AG10803 (cell line): ENCODE data around the gene GABPB2.

Experiments
- DNase-seq: peaks from one replicate; pipeline ENCODE4 v3.0.0; 2010; ENCODE audit warnings: low read depth
- H3K4me3 ChIP-seq: 2 replicates; pipeline ENCODE4 v1.5.1; 2011; ENCODE audit warnings: mild to moderate bottlenecking, low read length, control low read depth
- CTCF ChIP-seq: conservative IDR thresholded peaks from 2 replicates; pipeline ENCODE4 v1.5.1; 2011; ENCODE audit warnings: mild to moderate bottlenecking, low read length, control low read depth, inconsistent platforms

Gene GABPB2

GRCh38 chr1:151132335-151133017 is 61.9 kb downstream of the GABPB2 start:
- DNase-seq: no peak
- H3K4me3 ChIP-seq: no peak overlapping the region
- no peak for TF ChIP-seq CTCF

GRCh38 chr1:151133018-151133806 is 62.7 kb downstream of the GABPB2 start:
- DNase-seq: no peak
- TF ChIP-seq CTCF: no peak
- no peak overlapping the region for H3K4me3 ChIP-seq

GRCh38 chr1:151134396-151134795 is 63.8 kb downstream of the GABPB2 start:
- TF ChIP-seq CTCF: no peak
- H3K4me3 ChIP-seq: no peak overlapping the region
- DNase-seq: no peak

- no peak for TF ChIP-seq CTCF
- DNase-seq: no peak
- no peak overlapping the region for H3K4me3 ChIP-seq
Observed at GRCh38 chr1:151134991-151135390, 64.4 kb downstream of the GABPB2 start.

- DNase-seq: no peak
- no peak for TF ChIP-seq CTCF
- no peak overlapping the region for H3K4me3 ChIP-seq
Observed at GRCh38 chr1:151135433-151136385, 65.1 kb downstream of the GABPB2 start.

GRCh38 chr1:151137789-151138188 is 67.2 kb downstream of the GABPB2 start:
- DNase-seq: no peak
- H3K4me3 ChIP-seq: no peak overlapping the region
- no peak for TF ChIP-seq CTCF
